NCI-H2171 (cell line): ENCODE results near the gene ATAD3B.
"Not testable (repeated sequence)": the region's sequence is repeated elsewhere in the genome, so short reads cannot be mapped to it uniquely, and the experiment has no call there.

ENCODE experiments used
- DNase-seq: peaks from one replicate; lab custom pipeline; 2025; lab: John Stamatoyannopoulos, UW

Gene ATAD3B

DNA sequence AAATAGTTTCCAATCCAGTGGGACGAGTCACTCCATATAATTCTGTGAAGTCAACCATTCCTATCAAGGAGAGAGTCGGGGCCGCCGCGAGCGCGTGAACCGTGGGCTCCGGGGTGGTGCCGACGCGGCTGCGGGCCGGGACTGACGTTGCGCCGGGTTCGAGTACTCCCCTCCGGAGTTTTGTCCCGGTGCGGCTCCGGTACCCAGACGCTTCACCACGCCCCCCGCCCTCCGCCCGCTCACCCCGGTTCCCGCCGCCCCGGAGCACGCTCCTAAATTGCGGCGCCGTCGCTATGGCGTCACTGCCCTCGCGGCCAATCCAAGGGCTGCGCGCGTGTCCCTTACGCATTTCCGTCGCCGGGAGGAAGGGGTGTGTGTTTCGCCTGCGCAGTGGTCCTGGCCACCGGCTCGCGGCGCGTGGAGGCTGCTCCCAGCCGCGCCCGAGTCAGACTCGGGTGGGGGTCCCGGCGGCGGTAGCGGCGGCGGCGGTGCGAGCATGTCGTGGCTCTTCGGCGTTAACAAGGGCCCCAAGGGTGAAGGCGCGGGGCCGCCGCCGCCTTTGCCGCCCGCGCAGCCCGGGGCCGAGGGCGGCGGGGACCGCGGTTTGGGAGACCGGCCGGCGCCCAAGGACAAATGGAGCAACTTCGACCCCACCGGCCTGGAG is at the start of gene ATAD3B:
ATAD3B (plus strand) TSS at position 377 of the 664 bp plus-strand sequence; CDS start at position 497, 120 bp downstream.
- DNase-seq, result peak; percentile 96

DNA sequence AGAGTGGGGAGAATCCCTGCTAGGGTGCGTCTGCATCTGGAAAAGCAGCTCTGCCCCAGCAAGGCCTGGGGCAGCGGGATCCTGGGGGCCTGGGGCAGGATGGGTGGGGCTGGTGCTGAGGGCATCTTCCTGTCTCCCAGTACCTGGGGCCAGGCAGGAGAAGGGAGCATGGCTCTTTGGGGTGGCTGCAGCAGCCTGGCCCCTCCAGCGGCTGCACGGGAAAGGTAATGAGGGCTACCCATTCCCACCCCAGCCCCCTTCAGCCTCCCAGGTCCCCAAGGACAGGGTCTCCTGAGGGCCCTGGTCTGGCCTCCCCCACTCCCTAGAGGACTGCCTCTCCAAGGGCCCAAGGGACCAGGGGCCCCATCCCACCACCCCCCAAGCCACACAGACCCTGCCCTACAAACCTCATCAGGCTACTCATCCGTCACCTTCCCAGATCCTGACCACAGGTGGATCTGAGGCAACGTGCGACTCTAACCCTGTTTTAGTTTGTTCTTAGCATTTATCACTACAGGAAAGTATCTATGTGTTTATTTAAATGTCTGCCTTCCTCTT is 49.6 kb upstream of the ATAD3B start:
- DNase-seq, result no peak

- no peak for DNase-seq
These were observed 48.9 kb upstream of the ATAD3B start for GRCh38 chr1:1422465-1423244.

- DNase-seq, result no peak
These were observed 48.3 kb upstream of the ATAD3B start for GRCh38 chr1:1423245-1423597.

GRCh38 chr1:1424707-1425106 is 46.9 kb upstream of the ATAD3B start:
- DNase-seq, result no peak

DNA sequence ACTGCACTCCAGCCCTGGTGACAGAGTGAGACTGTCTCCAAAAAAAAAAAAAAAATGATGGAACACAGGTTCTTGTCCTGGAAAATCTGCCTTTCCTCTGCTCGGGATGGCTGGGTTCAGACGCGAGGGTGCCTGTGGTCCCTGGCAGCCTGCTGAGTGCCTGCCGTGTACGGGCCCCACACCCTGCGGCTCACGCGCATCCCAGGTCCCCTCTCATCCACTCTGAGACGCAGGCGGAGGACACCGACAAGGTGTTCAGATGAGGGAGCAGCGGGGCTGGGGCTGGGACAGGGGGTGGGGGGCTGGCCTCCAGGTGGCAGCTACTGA is 46.2 kb upstream of the ATAD3B start:
- DNase-seq, result no peak

GRCh38 chr1:1425753-1426495 is 45.6 kb upstream of the ATAD3B start:
- peak; percentile 31 for DNase-seq

DNA sequence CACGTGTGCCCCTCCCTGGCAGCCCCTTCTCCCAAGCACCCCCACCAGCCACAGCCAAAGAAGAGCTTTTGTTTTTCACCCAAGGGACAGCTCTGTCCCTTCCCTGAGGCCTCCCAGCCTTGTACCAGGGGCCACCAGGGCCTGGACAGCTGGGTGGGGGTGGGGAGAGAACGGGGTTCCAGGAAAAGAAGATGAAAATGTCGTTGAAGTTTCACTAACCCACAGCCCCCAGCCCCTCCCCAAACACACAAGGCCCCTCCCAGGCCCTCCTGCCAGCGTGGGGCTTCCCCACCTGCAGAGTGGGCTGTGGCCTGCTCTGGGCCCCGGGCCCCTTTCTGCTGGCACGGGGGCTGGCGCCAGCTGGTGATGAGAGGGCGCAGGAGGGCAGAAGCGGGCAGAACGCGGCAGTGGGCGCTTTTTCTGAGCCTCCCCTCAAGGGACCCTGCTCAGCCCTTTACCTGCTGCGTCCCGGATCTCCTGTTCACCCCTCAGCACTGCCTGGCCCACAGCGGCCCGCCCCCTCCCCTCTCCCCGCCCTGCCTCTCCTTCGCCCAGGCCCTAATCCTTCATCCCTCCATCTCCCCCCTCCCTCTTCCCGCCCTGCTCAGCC is 45.0 kb upstream of the ATAD3B start:
- peak; percentile 62 for DNase-seq

DNA sequence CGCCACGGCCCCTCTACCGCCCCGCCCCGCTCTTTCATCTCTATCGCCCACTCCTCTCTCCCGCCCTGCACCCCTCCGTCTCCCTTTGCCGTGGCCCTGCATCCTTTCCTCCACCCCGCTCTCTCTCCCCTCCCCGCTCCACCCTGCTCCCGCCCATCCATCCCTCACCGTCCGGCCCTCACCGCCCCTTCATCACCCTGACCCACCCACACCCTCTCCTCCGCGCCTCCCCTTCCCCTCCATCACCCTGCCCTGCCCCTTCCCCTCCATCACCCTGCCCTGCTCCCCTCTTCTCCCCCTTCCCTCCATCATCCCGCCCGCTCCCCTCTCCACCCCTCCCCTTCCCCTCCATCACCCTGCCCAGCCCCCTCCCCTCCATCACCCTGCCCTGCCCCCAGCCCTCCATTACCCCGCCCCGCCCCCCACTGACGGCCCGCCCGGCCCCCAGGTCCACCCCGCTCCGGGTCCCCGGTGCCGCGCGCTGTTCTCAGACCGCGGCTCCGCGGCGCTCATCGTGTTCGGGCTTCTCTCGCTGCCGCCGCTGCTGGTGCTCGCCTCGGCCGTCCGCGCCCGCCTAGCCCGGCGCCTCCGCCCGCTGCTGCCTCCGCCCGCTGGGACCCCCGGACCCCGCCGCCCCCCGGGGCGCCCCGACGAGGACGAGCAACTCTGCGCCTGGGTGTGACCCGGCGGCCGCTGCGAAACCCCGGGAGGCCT is 44.3 kb upstream of the ATAD3B start:
- peak; percentile 50 for DNase-seq

GRCh38 chr1:1427820-1428148 is 43.8 kb upstream of the ATAD3B start:
- DNase-seq, result no peak

DNA sequence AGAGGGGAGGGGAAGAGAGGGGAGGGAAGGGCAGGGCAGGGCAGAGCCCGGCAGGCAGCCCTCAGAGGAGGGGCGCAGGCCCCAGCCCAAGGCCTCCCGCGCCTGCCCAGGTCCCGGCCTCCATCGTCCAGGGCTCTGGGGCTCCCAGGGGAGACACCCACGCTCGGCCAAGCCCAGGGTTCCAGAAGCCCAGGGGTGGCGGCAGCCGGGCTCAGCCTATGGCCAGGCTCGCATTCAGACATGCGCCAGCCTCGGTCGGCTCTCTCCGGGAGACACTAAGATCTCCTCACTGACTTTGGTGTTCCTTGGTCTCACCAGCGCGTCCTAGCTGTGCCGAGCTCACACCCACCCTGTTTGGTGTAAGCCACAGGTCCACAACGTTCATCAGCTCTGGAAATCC is 43.4 kb upstream of the ATAD3B start:
- no peak for DNase-seq

DNA sequence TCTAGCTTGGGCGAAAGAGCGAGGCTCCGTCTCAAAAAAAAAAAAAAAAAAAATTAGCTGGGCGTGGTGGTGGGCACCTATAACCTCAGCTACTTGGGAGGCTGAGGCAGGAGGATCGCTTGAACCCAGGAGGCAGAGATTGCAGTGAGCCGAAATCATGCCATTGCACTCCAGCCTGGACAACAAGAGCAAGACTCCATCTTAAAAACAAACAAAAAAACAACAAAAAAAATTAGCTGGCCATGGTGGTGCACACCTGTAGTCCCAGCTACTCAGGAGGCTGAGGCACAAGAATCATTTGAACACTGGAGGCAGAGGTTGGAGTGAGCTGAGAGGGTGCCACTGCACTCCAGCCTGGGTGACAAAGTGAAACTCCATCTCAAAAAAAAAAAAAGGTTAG is 42.6 kb upstream of the ATAD3B start:
- DNase-seq, result not testable (repeated sequence)

- DNase-seq, result no peak
These were observed 41.9 kb upstream of the ATAD3B start for GRCh38 chr1:1429671-1430073.

DNA sequence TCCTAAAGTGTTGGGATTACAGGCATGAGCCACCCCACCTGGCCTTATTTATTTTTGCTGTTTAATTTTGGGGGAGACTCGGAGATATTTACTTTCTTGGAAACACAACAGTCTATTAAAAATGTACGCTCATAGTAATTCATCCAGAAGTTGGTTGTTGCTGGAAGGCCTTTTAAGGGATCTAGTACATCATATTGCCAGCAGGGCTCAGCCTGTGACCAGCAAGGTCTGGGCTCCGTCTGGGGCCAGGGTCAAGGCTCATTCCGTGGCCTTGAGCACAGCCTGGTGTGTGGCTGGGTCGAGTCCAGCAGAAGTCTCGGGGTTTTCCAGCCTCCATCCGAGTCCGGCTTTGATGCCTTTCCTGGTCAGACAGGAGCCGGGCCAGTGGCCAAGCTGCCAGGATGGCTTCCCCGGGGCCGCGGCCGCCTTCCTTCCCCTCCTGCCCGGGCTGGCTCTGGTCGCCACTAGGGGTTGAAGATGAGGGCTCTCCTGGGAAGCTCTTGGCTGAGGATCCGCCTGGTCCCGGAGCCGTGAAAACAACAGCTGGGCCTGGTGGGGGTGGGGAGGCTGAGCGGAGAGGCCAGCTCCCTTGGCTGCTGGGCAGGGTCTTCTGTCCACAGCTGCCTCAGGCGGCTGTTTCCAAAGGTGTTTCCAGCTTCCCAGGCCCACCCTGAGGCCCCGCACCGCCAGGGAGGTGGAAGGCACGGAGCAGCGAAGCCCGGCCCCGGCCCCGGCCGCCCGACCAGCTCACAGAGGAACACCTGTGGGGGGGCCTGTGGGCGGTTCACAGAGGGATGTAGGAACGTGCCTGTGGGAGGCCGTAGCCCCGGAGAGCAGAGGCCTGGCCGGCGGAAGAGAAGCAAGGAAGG is 41.2 kb upstream of the ATAD3B start:
- DNase-seq, result peak; percentile 82

- peak; percentile 44 for DNase-seq
These were observed 40.3 kb upstream of the ATAD3B start for GRCh38 chr1:1430992-1431844.

DNA sequence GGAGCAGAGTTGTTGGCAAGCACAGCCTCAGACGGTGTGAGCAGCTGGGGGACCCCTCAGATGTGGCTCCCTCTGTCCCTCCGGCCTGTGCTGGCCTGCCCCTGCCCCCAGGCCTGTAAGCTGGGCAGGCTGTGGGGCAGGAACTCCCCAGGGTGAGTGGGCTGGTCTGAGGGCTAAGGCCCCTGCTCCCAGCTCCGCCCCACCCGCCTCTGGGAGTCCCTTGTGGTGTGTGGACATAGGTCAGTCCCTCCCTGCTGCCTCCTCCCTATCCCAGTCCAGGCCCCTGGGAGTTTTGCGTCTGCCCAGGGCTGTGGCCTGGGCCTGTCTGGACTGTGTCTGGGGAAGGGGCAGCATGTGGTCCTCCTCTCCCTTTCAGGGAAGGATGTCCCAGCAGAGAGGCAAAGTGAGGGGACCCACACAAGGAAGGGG is 39.7 kb upstream of the ATAD3B start:
- DNase-seq, result no peak

DNA sequence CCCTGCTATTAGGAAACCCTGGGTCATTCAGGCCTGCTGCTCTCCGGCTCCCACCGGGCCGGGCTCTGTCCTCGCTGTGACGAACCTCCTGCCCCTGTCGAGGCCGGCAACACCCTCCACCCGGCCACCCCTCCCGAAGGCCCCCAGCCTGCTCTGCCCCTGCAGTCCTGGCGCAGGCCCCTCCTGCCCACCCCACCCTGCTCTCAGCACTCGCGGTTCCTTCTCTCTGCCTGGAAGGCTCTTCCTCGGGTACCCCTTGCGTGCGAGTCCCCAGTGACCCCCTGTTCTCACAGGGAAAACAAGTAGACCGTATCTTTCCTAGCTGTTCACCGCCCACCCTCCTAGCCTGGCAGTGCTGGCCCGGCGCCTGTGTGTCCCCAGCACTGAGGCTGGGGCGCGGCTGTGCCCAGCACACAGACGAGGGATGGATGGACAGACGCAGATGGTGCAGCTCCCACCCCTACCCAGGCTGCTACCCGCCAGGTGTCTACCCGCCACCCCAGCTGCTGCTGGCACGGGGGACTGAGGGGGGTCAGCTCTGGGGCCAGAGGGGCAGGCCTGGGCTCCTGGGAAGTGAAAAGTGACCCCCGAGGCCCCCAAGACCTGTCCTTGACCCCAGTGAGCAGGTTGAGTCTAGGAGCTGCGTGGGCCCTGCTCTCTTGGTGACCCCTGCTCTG is 39.2 kb upstream of the ATAD3B start:
- DNase-seq, result peak; percentile 65

GRCh38 chr1:1432951-1433803 is 38.4 kb upstream of the ATAD3B start:
- peak; percentile 85 for DNase-seq
